Coronary artery (tissue), 2 donors: Measurements from ENCODE around the gene TUBA1C.
"Not testable (repeated sequence)": the region's sequence is repeated elsewhere in the genome, so short reads cannot be mapped to it uniquely, and the experiment has no call there.

Experiments
- DNase-seq: peaks from one replicate; pipeline ENCODE4 v3.0.0-alpha.2; 2017; ENCODE audit warnings: low spot score
- H3K27ac ChIP-seq, 2 donors: fragments of 200-600 bp; sonication (generic); one replicate each; pipeline ENCODE4 v1.5.1; 2016 to 2019
- H3K4me3 ChIP-seq: fragments of 200-600 bp; sonication (generic); 2 replicates; pipeline ENCODE4 v1.5.1; 2016; ENCODE audit warnings: mild to moderate bottlenecking, moderate library complexity
- TF ChIP-seq, protein P1 (sequence below): fragments of 200-600 bp; sonication (generic); IDR thresholded peaks from one replicate; pipeline ENCODE4 v1.5.1; 2019; ENCODE audit warnings: antibody characterized with exemption

The TUBA1C gene

DNA sequence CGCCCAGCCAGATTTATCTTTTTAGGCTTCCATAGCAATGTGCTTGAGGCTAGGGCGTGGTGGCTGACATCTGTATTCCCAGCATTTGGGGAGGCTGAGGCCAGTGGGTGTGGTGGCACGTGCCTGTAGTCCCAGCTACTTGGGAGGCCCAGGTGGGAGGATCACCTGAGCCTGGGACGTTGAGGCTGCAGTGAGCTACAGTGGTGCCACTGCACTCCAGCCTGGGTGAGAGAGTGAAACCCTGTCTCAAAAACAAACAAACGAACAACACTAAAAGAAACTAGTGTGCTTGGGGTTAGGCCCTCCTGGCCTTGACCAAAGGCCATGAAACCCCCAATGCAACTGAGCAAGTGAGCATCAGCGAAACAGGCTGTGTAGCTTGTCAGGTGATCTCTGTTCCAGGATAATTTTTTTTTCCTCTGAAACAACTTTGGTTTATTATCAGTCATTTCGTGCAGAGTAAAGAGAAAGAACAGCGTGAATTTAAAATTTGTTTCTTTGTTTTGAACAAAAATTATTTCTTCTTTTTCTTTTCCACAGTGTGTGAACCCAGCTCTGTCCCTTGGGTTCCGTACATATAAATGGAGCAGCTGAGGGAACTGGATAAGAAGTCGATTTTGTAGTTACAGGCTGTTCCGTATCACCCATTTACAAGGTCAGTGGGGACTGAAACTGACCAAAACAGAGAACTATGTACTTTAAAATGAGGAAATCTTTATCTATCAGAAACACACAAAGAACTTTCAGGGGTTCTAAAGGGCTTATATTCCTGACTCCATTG is 8.8 kb upstream of the TUBA1C start:
- Histone ChIP-seq H3K27ac (no peak overlapping the region), H3K4me3 (no peak overlapping the region)
- TF ChIP-seq, protein P1, sequence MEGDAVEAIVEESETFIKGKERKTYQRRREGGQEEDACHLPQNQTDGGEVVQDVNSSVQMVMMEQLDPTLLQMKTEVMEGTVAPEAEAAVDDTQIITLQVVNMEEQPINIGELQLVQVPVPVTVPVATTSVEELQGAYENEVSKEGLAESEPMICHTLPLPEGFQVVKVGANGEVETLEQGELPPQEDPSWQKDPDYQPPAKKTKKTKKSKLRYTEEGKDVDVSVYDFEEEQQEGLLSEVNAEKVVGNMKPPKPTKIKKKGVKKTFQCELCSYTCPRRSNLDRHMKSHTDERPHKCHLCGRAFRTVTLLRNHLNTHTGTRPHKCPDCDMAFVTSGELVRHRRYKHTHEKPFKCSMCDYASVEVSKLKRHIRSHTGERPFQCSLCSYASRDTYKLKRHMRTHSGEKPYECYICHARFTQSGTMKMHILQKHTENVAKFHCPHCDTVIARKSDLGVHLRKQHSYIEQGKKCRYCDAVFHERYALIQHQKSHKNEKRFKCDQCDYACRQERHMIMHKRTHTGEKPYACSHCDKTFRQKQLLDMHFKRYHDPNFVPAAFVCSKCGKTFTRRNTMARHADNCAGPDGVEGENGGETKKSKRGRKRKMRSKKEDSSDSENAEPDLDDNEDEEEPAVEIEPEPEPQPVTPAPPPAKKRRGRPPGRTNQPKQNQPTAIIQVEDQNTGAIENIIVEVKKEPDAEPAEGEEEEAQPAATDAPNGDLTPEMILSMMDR: no peak
- DNase-seq: no peak

DNA sequence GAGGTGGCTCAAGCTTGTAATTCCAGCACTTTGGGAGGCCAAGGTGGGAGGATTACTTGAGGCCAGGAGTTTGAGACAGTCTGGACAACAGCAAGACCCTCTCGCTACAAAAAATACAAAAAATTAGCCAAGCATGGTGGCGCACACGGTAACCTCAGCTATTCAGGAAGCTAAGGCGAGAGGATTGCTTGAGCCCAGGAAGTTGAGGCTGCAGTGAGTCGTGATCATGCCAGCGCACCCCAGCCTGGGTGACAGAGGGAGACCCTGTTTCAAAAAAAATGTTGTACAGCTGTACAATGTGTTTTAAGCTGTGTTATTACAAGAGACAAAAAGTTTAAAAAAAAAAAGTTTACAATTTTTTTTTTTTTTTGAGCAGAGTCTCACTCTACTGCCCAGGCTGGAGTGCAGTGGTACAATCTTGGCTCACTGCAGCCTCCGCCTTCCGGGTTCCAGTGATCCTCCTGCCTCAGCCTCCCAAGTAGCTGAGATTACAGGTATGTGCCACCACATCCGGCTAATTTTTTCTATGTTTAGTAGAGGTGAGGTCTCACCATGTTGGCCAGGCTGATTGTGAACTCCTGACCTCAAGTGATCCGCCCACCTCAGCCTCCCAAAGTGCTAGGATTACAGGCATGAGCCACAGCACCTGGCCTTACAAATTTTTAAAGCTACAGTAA is 7.2 kb upstream of the TUBA1C start:
- H3K27ac ChIP-seq, H3K4me3 ChIP-seq, DNase-seq: not testable (repeated sequence)

DNA sequence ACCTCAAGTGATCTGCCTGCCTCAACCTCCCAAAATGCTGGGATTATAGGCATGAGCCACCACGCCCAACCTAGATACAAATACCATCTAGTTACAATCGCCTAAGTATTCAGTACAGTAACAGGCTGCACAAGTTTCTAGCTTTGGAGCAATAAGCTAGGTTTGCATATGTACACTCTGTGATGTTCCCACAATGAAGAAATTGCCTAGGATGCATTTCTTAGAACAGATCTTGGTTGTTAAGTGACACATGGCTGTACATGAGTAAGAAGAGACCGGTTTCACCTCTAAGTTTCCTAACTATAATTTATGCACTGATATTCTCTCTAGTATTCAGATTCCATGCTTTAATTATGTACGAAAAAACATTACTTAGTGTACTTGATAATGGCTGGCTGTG is 5.4 kb upstream of the TUBA1C start:
- H3K4me3 ChIP-seq: no peak overlapping the region
- H3K27ac ChIP-seq: peak overlapping the region; percentile 52 to 60
- TF ChIP-seq, protein P1: no peak
- no peak for DNase-seq

DNA sequence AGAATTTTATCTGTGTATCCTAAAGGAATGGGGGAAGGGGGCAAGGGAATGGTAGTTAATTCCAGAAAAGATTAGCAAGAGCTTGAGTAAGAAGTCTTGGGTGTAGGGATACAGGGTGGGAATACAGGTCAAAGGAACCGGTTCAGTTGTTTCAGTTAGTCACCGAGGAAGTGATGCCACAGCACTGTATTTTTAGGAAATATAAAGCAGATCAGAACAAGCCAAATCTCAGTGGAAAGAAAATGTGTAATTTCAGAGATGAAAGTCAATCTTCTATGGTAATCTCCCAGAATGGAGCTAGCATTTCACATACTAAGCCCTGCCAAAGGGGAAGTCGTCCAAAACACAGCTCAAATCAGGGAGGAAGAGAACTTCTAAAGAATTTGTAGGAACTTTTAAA is 4.7 kb upstream of the TUBA1C start:
- TF ChIP-seq, protein P1: no peak
- Histone ChIP-seq H3K4me3 (no peak overlapping the region), H3K27ac (peak overlapping the region; percentile 52 to 65)
- DNase-seq: no peak

DNA sequence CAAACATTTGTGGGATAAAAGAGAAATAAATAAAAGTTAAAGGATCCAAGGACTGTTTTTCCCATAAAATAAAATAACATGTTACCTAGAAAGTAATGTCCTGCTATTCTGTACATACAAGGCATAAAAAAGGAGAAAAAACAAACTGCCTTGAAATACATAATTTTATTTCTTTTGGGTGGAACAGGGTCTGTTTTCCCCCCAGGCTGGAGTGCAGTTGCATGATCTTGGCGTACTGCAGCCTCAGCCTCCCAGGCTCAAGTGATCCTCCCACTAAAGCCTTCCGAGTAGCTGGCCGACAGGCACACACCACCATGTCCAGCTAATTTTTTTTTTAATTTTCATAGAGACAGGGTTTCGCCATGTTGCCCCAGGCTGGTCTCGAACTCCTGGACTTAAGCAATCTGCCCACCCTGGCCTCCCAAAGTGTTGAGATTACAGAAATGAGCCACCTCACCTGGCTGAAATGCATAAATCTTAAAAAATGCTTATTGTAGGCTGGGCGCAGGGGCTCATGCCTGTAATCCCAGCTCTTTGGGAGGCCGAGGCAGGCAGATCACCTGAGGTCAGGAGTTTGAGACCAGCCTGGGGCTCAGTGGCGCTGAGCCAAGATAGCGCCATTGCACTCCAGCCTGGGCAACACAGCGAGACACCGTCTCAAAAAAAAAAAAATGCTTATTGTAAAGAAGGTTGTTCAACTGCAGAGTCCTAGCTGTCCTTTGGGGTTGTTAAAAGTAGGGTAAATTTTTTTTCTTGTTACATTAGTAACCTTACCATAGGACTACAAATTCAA is 4.1 kb upstream of the TUBA1C start:
- H3K27ac ChIP-seq: peak overlapping the region; percentile 52 to 65
- TF ChIP-seq, protein P1: no peak
- DNase-seq: no peak

DNA sequence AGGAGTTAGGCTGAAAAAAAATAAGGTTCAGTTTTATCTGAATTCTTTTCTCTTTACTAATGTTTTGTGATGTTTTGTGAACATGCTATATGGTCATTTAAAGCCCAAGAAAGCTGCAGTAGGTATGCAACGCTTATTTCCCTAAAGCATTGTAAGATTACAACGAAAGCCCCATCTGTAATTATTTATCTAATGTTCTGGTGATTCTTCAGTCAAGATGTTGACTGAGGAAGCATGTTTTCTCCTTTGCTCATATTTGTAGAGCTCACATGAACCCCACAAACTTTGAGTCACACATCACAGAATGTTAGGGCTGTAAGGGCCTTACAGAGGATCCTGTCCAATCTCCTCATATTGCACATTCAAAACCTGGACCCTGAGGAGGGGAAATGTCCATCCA is 3.2 kb upstream of the TUBA1C start:
- DNase-seq: no peak
- TF ChIP-seq, protein P1: no peak
- Histone ChIP-seq H3K27ac (no peak overlapping the region), H3K4me3 (no peak overlapping the region)

More for the DNA sequence above, 4.1 kb upstream of the TUBA1C start:
- no peak overlapping the region for H3K4me3 ChIP-seq

DNA sequence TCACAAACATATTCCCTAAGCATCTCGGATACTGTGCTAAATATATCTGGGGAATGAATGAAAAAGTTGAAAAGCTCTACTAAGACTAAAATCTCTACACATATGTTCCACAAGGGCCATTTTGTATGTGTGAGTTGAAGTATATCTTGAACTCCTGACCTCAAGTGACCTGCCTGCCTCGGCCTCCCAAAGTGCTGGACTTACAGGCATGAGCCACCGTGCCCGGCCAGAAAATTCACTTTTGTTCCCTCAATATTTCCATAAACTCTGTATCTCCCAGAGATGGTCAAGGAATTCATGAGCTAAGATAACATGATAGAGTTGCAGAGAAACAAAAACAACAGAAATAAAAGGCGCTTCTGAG is 1.5 kb upstream of the TUBA1C start:
- H3K27ac ChIP-seq: peak overlapping the region in 1 of 2 donors; percentile 3
- H3K4me3 ChIP-seq: no peak overlapping the region
- no peak for DNase-seq
- TF ChIP-seq, protein P1: no peak
